Measurements from ENCODE around the gene TIMM10. TPM values are rescaled to one million over a fixed set of nuclear protein-coding genes. Genes with fewer than 3 reads are reported as not detected.
A peak's percentile ranks its signal among the peaks of the same experiment; 100 is the strongest.
"Not testable (repeated sequence)": the region's sequence is repeated elsewhere in the genome, so short reads cannot be mapped to it uniquely, and the experiment has no call there.

TIMM10 gene
- total RNA-seq, 2 donors from 2014 or later = 58.0 to 58.9 TPM

DNA sequence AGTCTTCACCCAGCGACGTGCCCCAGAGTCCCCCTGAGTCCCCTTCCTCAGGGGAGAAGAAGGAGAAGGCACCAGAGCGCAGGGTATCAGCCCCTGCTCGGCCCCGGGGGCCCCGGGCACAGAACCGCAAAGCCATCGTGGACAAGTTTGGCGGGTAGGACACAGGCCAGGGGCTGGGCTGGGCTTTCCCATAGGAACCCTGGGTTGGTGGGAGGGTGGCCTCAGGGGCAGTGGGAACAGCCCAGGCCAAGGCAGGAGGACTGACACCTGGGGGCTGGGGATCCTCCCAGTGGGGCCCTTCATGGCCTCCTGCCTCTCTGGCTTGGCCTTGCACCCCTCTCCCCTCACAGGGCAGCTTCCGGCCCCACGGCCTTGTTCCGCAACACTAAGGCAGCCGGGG is 15.3 kb upstream of the TIMM10 start:
- DNase-seq (no peak), ATAC-seq (no peak)
- intact Hi-C loops (cut with DNase I) = no loop called here

DNA sequence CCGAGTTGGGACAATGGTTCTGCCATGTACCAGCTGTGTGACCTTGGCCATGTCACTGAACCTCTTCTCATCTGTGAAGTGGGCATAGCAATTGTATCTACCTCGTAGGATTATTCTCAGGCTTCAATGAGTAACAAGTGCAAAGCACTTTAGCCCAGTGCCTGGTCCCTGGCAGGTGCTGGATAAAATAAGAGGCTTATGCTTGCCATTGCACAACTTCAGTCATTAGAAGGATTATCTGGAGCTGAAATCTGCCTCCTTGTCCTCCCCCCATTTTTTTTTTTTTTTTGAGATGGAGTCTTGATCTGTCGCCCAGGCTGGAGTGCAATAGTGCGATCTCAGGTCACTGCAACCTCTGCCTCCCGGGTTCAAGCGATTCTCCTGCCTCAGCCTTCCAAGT is 14.0 kb upstream of the TIMM10 start:
- no peak for DNase-seq
- no peak for ATAC-seq
- intact Hi-C loops (cut with DNase I) = no loop called here

DNA sequence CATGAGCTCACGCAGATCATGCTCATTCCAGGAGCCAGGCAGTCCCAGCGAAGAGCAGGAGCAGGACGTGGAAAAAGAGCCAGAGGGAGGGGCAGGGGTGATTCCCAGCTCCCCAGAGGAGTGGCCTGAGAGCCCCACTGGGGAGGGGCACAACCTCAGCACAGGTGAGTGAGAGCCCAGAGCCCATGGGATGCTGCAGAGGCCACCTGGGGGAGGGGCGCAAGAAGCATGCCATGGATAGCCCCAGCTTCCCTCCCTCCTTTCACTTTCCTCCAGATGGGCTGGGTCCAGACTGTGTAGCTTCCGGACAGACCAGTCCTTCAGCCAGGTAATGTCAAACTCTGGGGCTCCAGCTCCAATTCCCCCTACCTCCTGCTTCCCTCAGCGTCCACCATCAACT is 13.0 kb upstream of the TIMM10 start:
- DNase-seq = no peak
- no peak for ATAC-seq
- intact Hi-C loops (cut with DNase I) = no loop called here

DNA sequence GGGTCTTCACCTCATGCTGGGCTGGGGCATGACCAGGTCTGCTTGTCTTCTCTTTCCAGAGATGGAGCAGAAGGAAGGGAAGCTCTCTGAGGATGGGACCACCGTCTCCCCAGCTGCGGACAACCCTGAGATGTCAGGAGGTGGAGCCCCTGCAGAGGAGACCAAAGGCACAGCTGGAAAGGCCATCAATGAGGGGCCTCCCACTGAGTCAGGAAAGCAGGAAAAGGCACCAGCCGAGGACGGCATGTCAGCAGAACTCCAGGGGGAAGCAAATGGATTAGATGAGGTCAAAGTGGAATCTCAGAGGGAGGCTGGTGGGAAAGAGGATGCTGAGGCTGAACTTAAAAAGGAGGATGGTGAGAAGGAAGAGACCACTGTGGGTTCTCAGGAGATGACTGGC is 12.0 kb upstream of the TIMM10 start:
- DNase-seq = no peak
- intact Hi-C loops (cut with DNase I) = no loop called here
- ATAC-seq = no peak

DNA sequence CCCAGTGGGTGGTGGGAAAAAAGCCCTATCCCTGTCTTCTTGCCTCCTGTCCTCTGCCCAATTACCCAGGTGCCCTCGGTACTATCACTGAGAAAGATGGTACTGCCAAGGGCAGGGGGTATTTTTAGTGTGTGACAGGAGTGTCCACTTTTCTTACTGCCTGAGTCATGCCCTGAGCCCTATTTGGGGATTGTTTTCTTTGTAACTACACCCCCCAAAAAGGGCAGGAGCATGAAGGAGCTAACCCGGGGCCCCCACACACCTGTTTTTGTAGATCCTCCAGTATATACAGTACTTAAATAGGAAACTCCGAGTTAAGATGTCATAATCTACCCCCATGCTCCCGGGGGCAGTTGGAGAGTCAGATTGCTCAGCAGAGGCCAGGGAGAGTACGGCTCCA is 10.6 kb upstream of the TIMM10 start:
- ATAC-seq = peak; percentile 76 to 82
- intact Hi-C loops (cut with DNase I) = no loop called here
- no peak for DNase-seq

DNA sequence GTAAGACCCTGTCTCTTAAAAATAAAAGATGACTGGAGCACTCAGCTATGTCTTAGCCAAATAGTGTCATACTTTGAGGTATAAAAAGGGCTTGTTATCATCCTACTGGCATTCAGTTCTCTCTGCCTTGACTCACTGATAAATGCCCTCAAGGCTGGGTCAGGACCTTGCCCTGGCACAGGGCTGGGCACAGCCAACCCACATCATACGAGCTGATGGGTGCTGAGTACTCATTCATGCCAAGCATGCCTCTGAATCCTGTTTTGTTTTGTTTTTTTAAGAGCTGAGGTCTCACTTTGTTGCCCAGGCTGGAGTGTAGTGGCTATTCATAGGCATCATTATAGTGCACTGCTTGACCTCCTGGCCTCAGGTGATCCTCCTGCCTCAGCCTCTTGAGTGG is 8.8 kb upstream of the TIMM10 start:
- ATAC-seq (peak in 1 of 2 donors; percentile 60), DNase-seq (no peak)
- intact Hi-C loops (cut with DNase I) = no loop called here

DNA sequence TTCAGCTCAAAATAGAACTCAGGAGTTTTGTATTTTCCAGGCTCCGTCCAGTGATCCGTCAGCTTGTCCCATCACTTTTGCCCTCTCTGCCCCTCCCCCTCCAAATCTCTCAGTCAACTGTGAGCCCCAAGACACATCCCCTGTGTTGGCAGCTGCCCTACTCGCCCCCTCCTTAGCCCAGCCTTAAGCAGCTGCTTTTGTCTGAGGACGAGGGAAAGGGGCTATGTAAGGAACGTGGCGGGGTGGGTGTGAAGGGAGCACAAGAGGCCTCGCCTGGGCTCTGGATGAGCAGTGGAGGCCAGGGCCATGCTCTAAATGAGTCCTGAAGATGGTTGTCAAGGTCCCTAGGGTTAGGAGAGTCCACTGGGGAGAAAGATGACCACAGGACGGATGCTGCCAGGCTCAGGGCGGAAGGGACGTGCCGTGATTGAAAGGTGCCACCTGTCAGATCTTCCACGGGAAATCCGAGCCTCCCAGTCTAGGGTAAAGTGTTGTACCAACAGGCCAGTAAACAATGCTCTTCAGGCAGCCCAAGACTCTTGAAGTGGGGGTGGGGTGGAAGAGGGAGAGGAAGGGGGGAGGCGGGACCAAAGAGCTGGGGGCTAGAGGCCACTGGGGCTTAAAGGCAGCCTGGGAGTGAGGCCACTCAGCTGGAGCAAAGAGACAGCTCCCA is 6.5 kb upstream of the TIMM10 start, which contains the start of gene SMTNL1:
TSS of gene SMTNL1 (plus strand) at position 649 of the 673 bp plus-strand sequence. CDS start 5,048 bp downstream, outside the sequence.
- ATAC-seq (no peak), DNase-seq (no peak)
- intact Hi-C loops (cut with DNase I) = no loop called here

DNA sequence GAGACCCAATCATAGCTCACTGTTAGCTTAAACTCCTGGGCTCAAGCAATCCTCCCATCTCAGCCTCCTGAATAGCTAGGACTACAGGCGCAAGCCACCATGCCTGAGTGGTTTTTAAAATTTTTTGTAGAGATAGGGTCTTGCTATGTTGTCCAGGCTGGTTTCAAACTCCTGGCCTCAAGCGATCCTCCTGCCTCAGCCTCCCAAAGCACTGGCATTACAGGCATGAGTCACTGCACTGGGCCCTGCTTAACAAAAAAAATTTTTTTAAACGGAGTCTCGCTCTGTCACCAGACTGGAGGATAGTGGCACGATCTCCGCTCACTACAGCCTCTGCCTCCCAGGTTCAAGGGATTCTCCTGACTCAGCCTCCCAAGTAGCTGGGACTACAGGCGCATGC is 3.9 kb upstream of the TIMM10 start:
- intact Hi-C loops (cut with DNase I); ATAC-seq: not testable (repeated sequence)

DNA sequence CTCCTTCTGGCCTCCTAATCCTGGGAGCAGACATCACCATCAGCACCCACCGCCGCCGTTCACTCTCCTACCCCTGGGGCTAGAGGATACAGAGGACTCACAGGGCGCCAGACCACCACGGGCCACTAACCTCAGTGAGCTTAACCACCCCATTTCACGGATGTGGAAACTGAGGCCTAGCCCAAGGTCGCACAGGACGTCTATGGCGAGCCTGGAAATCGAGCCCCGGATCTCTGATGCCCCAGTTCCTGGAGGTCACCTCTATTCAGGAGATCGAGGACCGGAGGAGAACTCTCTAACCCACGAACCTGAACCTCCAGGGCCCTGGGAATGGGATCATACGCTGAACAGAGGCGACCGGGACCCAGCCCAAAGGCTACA is 349 bp downstream of the TIMM10 start:
- ATAC-seq (peak; percentile 8 to 24), DNase-seq (peak; percentile 36)
- intact Hi-C loops (cut with DNase I) = no loop called here

More for the DNA sequence above, 3.9 kb upstream of the TIMM10 start:
- not testable (repeated sequence) for DNase-seq

DNA sequence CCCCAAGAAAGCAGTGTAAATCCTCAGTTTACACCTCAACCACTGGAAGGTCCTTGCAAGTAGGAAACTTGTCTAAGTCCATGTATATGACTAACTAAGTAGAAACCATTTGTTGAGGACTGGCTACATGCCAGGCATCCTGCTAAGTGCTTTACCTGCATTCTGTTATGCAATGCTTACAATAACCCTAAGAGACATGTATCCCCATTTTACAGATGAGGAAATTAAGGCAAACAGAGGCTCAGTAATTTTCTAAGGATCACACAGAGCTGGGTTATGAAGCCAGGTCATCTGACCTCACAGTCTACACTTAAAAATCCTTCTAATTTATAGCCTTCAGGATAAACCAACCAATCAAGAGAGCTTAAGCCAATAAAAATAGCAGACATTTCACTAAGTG is 1.5 kb downstream of the TIMM10 start:
- ATAC-seq = no peak
- intact Hi-C loops (cut with DNase I) = loop anchor here in 1 of 2 donors (10.0 kb wide), 1 partner anchor 184 kb away; no protein-coding TSS in a partner anchor
- no peak for DNase-seq

DNA sequence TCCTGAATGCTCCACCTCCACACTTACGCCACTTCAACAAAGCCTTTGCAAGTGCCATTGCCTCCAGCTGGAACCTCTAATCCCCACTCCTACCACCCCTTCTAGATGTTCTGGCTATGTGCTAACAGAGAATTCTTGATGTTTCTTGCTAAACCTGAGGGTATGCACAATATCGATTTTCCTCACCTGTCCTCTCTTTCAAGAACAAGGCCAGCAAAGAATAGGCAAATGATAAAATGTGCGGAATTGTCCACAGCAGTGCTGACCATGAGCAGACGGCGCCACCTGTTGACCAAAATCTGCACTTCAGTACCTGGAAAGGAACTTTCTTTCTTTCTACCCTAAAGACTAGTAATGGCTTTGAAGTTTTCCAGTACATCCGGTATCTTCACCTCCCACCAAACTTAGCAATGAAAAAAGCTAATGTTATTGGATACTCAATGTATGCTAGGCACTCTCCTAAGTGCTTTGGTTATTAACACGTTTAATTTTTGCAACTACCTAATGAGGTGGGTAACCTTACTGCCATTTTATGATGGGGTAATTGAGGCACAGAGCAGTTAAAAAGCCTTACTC is 3.4 kb downstream of the TIMM10 start:
- ATAC-seq (peak; percentile 10 to 18), DNase-seq (peak; percentile 75)
- intact Hi-C loops (cut with DNase I) = loop anchor here (1.0 to 10.0 kb wide), 3 partner anchors 34 to 182 kb away; no protein-coding TSS in a partner anchor

DNA sequence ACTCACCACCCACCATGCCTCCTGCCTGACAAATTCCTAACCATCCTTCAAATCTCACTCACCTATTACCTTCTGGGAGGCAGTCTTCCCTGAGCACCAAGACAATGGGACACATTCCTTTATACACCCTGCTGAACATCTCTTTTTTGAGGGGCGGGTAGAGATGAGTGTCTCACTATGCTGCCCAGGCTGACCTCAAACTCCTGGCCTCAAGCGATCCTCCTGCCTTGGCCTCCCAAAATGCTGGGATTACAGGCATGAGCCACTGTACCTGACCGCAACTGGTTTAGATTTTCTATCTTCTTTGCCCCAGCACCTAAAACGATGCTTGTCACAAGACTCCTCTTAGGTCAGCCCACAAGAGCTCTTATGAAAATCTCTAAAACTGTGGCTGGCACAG is 7.1 kb downstream of the TIMM10 start:
- intact Hi-C loops (cut with DNase I) = loop anchor here in 1 of 2 donors (5.0 to 10.0 kb wide), 2 partner anchors 61 to 179 kb away; partner anchors contain the start of gene RTN4RL2
- DNase-seq (no peak), ATAC-seq (no peak)

DNA sequence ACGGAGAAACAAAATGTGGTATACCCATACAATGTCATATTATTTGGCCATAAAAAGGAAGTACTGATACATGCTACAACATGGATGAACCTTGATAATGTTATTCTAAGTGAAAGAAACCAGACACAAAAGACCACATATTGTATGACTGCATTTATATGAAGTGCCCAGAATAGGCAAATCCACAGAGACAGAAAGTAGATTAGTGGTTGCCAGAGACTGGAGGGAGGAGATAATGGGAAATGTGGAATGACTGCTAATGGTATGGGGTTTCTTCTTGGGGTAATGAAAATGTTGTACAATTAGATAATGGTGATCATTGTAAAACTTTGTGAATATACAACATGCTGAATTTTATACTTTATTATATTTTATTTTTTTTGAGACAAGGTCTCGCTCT is 9.4 kb downstream of the TIMM10 start:
- intact Hi-C loops (cut with DNase I) = loop anchor here in 1 of 2 donors (5.0 to 10.0 kb wide), 2 partner anchors 59 to 176 kb away; partner anchors contain the start of gene RTN4RL2
- ATAC-seq (no peak), DNase-seq (no peak)

DNA sequence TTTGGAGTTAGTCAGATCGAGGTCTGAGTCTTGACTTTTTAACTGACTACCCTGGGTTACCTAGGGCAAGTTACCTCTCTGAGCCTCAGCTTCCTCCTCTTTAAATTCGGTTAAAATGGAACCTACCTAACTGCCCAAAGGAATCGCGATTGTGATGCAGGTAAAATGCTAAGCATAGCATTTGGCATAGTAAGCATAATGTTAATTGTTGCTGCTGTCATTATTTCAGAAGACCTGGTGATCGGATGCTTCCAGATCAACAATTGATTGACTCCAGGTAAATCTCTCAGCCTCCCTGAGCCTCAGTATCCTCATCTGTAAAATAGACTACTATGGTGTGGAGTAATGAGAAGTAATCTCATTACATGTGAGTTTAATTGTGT is 14.5 kb downstream of the TIMM10 start:
- DNase-seq (no peak), ATAC-seq (no peak)
- intact Hi-C loops (cut with DNase I) = no loop called here

DNA sequence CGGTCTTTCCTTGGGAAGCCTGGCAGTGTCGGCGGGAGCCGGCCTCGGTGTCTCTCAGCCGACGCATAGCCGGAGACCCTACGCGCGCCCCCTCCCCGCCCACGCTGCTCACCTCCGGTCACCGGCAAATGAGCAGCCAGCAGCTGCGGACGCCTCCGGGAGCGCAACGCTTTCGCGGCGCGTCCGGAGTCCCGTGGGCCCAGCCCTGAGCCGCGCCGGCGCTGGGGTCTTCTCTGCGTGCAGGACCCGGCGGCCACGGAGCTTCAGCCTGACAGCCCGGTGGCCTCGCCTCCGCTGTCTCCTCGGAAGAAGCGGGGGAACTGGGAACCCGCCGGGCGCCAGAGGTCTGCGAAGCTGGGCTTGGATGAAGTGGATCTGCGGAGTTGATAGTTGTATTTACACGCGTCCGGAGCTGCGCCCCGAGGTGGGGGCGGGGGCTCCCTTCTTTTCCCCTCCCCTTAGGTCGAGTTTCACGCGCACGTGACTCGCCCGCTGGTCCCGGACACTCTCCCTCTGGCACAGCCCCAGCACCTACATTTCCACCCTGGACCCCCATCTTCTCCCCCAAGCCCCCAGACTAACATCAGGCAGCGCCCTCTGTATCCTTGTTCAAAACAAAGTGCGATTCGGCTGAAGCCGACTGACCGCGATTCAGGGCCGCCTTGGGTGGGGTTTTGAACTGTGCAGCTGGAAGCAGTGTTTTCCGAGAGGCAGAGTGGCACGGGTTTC is 15.1 kb downstream of the TIMM10 start, which contains the start of gene SLC43A1:
TSS of gene SLC43A1 (minus strand) at position 371 of the 729 bp plus-strand sequence. CDS start 1,591 bp downstream, outside the sequence.
- intact Hi-C loops (cut with DNase I) = no loop called here
- ATAC-seq (peak; percentile 81 to 83), DNase-seq (peak; percentile 74)

DNA sequence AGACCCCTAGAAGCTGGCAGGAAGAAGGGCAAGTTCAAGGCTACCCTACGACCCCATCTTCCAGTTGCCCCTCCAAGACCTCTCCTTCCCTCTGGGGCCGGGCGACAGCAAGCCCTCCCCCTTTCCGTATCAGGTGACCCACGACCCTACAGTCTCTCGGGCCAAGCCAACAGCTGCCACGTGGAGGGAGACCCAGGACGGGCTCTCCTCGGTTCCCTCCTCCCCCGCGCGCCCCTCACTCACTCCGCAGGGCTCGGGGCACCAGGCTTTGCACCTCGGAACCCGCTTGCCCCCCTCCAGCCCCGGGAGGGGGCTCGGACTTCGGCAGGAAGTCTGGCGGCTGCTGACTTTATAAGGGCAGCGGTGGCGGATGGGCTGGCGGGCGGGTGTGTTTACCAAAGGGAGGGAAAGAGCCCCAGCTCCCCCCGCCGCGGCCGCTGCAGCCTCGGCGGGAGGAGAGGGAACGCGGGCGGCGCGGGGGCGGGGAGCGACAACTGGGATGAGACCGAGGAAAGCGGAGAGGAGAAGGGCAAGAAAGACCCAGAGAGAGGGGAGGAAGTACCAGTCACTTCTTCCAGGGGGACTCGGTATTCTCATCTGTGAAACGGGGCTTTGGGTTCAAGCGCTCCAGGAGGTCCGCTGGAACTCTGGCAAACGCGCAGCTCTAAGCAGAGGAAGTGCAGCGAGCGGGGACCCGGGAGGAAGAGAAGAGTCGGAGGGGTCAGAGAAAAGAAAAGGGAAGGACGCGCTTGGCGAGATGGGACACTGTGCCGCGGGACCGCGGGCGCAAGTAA is 15.8 kb downstream of the TIMM10 start:
- peak; percentile 75 for DNase-seq
- peak; percentile 75 to 80 for ATAC-seq
- intact Hi-C loops (cut with DNase I) = no loop called here

DNA sequence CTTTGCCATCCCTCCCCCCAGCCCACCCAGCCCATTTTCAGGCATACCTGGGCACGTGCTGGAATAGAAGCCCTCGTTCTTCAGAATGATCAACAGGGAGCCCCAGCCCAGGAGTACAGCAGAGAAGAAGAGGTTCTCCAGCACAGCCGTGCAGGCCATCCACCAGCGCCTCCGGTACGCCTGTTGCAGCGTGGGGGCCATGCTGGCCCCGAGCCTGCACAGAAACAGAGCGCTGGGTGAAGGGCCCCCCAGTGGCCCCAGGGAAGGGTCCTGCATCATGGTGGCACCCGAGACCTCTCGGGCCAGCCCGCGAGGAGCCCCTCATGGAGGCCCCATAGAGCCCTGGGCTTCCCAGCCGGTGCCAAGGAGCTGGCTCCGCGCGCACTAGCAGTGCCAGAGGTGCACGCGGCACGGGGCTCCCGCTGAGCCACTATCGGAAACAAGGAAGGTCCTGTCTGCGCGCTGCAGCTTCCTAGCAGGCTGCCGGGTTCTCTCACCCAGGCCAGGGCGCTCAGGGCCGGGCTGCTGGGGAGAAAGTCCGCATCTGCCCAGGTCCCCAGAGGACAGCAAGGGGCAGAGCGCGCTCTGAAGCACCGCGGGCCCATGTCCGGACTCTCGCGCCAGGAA is 16.5 kb downstream of the TIMM10 start:
- intact Hi-C loops (cut with DNase I) = no loop called here
- ATAC-seq (peak; percentile 63 to 68), DNase-seq (peak; percentile 57)

DNA sequence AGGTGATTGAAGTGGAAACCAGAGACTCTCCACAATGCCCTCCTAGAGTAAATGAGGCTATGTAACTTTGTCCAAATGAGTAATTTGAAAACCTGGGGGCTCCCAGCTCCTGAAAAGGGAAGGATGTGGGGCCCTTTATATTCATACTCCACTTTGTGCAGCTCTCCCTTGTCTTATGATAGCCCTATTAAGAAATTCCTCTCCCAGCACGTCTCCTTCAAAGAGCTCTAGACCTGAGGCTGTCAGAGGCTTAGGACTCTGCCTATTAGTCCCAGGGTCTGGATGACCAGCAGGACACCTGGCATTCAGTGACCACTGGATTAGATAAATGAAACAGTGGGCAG is 17.1 kb downstream of the TIMM10 start:
- ATAC-seq (no peak), DNase-seq (no peak)
- intact Hi-C loops (cut with DNase I) = no loop called here
